MM.1S (cell line): Measurements from ENCODE around the gene PERM1.
"Not testable (repeated sequence)": the region's sequence is repeated elsewhere in the genome, so short reads cannot be mapped to it uniquely, and the experiment has no call there.

ENCODE experiments used
- DNase-seq: peaks from one replicate; pipeline ENCODE4 v3.0.0-alpha.2; 2015
- H2AFZ ChIP-seq: fragments of 300-600 bp; sonication (generic); 2 replicates; pipeline ENCODE4 v1.6.0; 2016; ENCODE audit warnings: antibody characterized with exemption, low read length
- H3F3A ChIP-seq: fragments of 300-600 bp; sonication (generic); 2 replicates; pipeline ENCODE4 v1.6.1; 2016; ENCODE audit warnings: mild to moderate bottlenecking, antibody characterized with exemption, low read length, moderate library complexity, mixed read lengths; ENCODE audit not compliant: insufficient read depth
- H3K27ac ChIP-seq: fragments of 300-600 bp; sonication (generic); 2 replicates; pipeline ENCODE4 v1.5.1; 2016; ENCODE audit warnings: mild to moderate bottlenecking, low read length
- H3K27me3 ChIP-seq: fragments of 300-600 bp; sonication (generic); replicated peaks from 2 replicates; pipeline ENCODE4 v1.6.0; 2016; ENCODE audit warnings: low read length; ENCODE audit not compliant: insufficient read depth
- H3K36me3 ChIP-seq: fragments of 300-600 bp; sonication (generic); replicated peaks from 2 replicates; pipeline ENCODE4 v1.6.1; 2016; ENCODE audit warnings: mild to moderate bottlenecking, low read length, mixed read lengths; ENCODE audit not compliant: insufficient read depth
- H3K4me1 ChIP-seq: fragments of 300-600 bp; sonication (generic); 2 replicates; pipeline ENCODE4 v1.6.1; 2016; ENCODE audit warnings: low read length, mixed read lengths
- H3K4me2 ChIP-seq: fragments of 300-600 bp; sonication (generic); 2 replicates; pipeline ENCODE4 v1.6.0; 2016; ENCODE audit warnings: low read depth, low read length
- H3K4me3 ChIP-seq: fragments of 300-600 bp; sonication (generic); 2 replicates; pipeline ENCODE4 v1.5.1; 2016; ENCODE audit warnings: low read length, mixed read lengths
- H3K79me2 ChIP-seq: fragments of 300-600 bp; sonication (generic); 2 replicates; pipeline ENCODE4 v1.6.1; 2016; ENCODE audit warnings: mixed run types, low read length, mixed read lengths
- H3K9ac ChIP-seq: fragments of 300-600 bp; sonication (generic); 2 replicates; pipeline ENCODE4 v1.6.1; 2016; ENCODE audit warnings: low read length, mixed read lengths
- H3K9me2 ChIP-seq: fragments of 300-600 bp; sonication (generic); replicated peaks from 2 replicates; pipeline ENCODE4 v1.6.1; 2016; ENCODE audit warnings: mild to moderate bottlenecking, low read length, mixed read lengths; ENCODE audit not compliant: insufficient read depth
- H3K9me3 ChIP-seq: fragments of 300-600 bp; sonication (generic); replicated peaks from 2 replicates; pipeline ENCODE4 v1.6.1; 2016; ENCODE audit warnings: mild to moderate bottlenecking, low read length, mixed read lengths; ENCODE audit not compliant: insufficient read depth
- H4K20me1 ChIP-seq: fragments of 300-600 bp; sonication (generic); 2 replicates; pipeline ENCODE4 v1.6.1; 2016; ENCODE audit warnings: mild to moderate bottlenecking, low read length, moderate library complexity, mixed read lengths; ENCODE audit not compliant: insufficient read depth
- CTCF ChIP-seq: fragments of 300-600 bp; sonication (generic); IDR thresholded peaks from 2 replicates; pipeline ENCODE4 v1.5.1; 2016; ENCODE audit warnings: antibody characterized with exemption, low read length, mixed read lengths
- EZH2 ChIP-seq: fragments of 300-600 bp; sonication (generic); optimal IDR thresholded peaks from 2 replicates; pipeline ENCODE3; 2017; ENCODE audit warnings: low read depth, mild to moderate bottlenecking, antibody characterized with exemption, low read length, mixed read lengths
- EZH2phosphoT487 ChIP-seq: fragments of 300-600 bp; sonication (generic); IDR thresholded peaks from 2 replicates; pipeline ENCODE4 v1.6.1; 2018; ENCODE audit warnings: antibody characterized with exemption, low read length

Gene PERM1

GRCh38 chr1:1011396-1011949 is 29.6 kb upstream of the PERM1 start:
- Histone ChIP-seq H3K4me3 (no peak overlapping the region), H3F3A (no peaks in the 10 kb centered on the region), H3K4me1 (peaks cover 8% of the 10 kb centered on the region), H3K27me3 (peaks cover 53% of the 10 kb centered on the region), H3K9me2 (no peaks in the 10 kb centered on the region), H3K9ac (no peak overlapping the region), H3K79me2 (no peaks in the 10 kb centered on the region), H4K20me1 (no peaks in the 10 kb centered on the region), H2AFZ (no peak overlapping the region), H3K4me2 (no peak overlapping the region), H3K36me3 (no peaks in the 10 kb centered on the region), H3K9me3 (no peaks in the 10 kb centered on the region; the same call in 1 of the 2 replicates), H3K27ac (no peak overlapping the region)
- DNase-seq, result no peak
- no peak for TF ChIP-seq EZH2
- no peak for TF ChIP-seq EZH2phosphoT487
- TF ChIP-seq CTCF, result no peak

- not testable (repeated sequence) for H3K9me3 ChIP-seq, H3K4me2 ChIP-seq, H3K9me2 ChIP-seq, H3F3A ChIP-seq, DNase-seq, H3K27ac ChIP-seq, H3K79me2 ChIP-seq, H3K4me3 ChIP-seq, H4K20me1 ChIP-seq, H3K4me1 ChIP-seq, H3K36me3 ChIP-seq, H2AFZ ChIP-seq, H3K9ac ChIP-seq
- peaks cover 66% of the 10 kb centered on the region for H3K27me3 ChIP-seq
Observed at GRCh38 chr1:1010131-1010530, 28.2 kb upstream of the PERM1 start.

GRCh38 chr1:1006305-1007159 is 24.6 kb upstream of the PERM1 start:
- H3K27me3 ChIP-seq, result peaks cover 85% of the 10 kb centered on the region
- no peaks in the 10 kb centered on the region for H3K4me1 ChIP-seq
- DNase-seq, result no peak
- no peak overlapping the region for H2AFZ ChIP-seq
- H3K9ac ChIP-seq, result no peak overlapping the region
- no peaks in the 10 kb centered on the region for H3K9me2 ChIP-seq
- no peaks in the 10 kb centered on the region for H3K36me3 ChIP-seq
- no peak overlapping the region for H3K4me2 ChIP-seq
- TF ChIP-seq EZH2phosphoT487 (no peak), EZH2 (no peak), CTCF (no peak)
- no peak overlapping the region for H3K4me3 ChIP-seq
- no peaks in the 10 kb centered on the region for H4K20me1 ChIP-seq
- H3K79me2 ChIP-seq, result no peaks in the 10 kb centered on the region
- H3K9me3 ChIP-seq, result no peaks in the 10 kb centered on the region; the same call in 1 of the 2 replicates
- no peaks in the 10 kb centered on the region for H3F3A ChIP-seq
- no peak overlapping the region for H3K27ac ChIP-seq

GRCh38 chr1:1005774-1006304 is 23.9 kb upstream of the PERM1 start:
- Histone ChIP-seq H3K36me3 (no peaks in the 10 kb centered on the region), H3K79me2 (no peaks in the 10 kb centered on the region), H3K4me1 (no peaks in the 10 kb centered on the region), H3K4me3 (no peak overlapping the region), H3K9me3 (no peaks in the 10 kb centered on the region), H3K4me2 (no peak overlapping the region), H3K27me3 (peaks cover 83% of the 10 kb centered on the region), H3K9me2 (no peaks in the 10 kb centered on the region), H3K27ac (no peak overlapping the region), H3F3A (no peaks in the 10 kb centered on the region), H2AFZ (no peak overlapping the region), H4K20me1 (no peaks in the 10 kb centered on the region), H3K9ac (no peak overlapping the region)
- DNase-seq, result no peak
- no peak for TF ChIP-seq CTCF
- TF ChIP-seq EZH2, result no peak
- no peak for TF ChIP-seq EZH2phosphoT487
